Stomach (tissue), 4 donors: ENCODE results near the gene MFSD6.

Source experiments
- EP300 ChIP-seq: sonication (generic); formaldehyde crosslinking; IDR thresholded peaks from one replicate; pipeline ENCODE4 v1.6.1; 2017; ENCODE audit warnings: antibody characterized with exemption
- POLR2A ChIP-seq, 4 donors: fragments of 450-650 bp; IDR thresholded peaks; one replicate each; pipeline ENCODE4 v1.6.1; 2016; ENCODE audit warnings: antibody characterized with exemption in 4 of 4, control low read depth in 2 of 4, mild to moderate bottlenecking in 1 of 4, moderate library complexity in 1 of 4
- POLR2AphosphoS5 ChIP-seq, 3 donors: sonication (generic); formaldehyde crosslinking; IDR thresholded peaks; one replicate each; pipeline ENCODE4 v1.6.1; 2016; ENCODE audit warnings: antibody characterized with exemption in 3 of 3
- TF ChIP-seq, protein P1 (sequence below), 7 experiments: fragments of 450-650 bp in 4 of 7; fragments of 200-600 bp in 3 of 7; sonication (generic) in 3 of 7; IDR thresholded peaks; one replicate each; pipeline ENCODE4 v1.5.1; 2016 to 2019; ENCODE audit warnings: antibody characterized with exemption in 7 of 7, control low read depth in 2 of 7, mild to moderate bottlenecking in 1 of 7

DNA sequence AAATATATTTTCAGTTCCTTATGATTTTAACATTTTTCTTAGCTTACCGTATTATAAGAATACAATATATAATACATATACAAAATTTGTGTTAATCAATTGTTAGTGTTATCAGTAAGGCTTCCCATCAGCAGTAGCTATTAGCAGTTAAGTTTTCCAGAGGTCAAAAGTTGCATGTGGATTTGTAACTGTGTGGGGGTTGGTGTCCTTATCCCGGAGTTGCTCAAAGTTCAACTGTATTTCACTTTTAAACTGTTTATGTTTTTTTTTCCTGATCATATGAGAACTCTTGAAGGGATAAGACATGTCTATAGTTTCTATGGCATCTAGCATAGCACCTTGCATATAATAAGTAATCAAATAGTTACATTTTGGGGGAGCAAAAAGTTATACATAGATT, 11.9 kb upstream of the MFSD6 start:
- TF ChIP-seq POLR2A (IDR thresholded peaks at IDR 0.05) (no peak), EP300 (no peak), POLR2AphosphoS5 (IDR thresholded peaks at IDR 0.05) (no peak)
- TF ChIP-seq, protein P1, sequence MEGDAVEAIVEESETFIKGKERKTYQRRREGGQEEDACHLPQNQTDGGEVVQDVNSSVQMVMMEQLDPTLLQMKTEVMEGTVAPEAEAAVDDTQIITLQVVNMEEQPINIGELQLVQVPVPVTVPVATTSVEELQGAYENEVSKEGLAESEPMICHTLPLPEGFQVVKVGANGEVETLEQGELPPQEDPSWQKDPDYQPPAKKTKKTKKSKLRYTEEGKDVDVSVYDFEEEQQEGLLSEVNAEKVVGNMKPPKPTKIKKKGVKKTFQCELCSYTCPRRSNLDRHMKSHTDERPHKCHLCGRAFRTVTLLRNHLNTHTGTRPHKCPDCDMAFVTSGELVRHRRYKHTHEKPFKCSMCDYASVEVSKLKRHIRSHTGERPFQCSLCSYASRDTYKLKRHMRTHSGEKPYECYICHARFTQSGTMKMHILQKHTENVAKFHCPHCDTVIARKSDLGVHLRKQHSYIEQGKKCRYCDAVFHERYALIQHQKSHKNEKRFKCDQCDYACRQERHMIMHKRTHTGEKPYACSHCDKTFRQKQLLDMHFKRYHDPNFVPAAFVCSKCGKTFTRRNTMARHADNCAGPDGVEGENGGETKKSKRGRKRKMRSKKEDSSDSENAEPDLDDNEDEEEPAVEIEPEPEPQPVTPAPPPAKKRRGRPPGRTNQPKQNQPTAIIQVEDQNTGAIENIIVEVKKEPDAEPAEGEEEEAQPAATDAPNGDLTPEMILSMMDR (IDR thresholded peaks at IDR 0.05), result no peak
